Left lung (tissue), 10 donors: ENCODE data around the gene KNCN. TPM values are rescaled to one million over a fixed set of nuclear protein-coding genes. Genes with fewer than 3 reads are reported as not detected.
A peak's percentile ranks its signal among the peaks of the same experiment; 100 is the strongest.

ENCODE experiments used
- ATAC-seq: fragments of 200-7000 bp; cut with Tn5 transposase; one replicate; pipeline ENCODE4 v1.9.1; 2020; ENCODE audit warnings: moderate library complexity
- DNase-seq, 4 donors: peaks; one replicate each; pipeline ENCODE4 v3.0.0-alpha.2; 2013 to 2020
- H3K27ac ChIP-seq, 2 donors: fragments of 200-600 bp; sonication (generic) in 1 of 2; one replicate each; pipeline versions ENCODE4 v1.5.0 to v1.8.0; 2020 to 2021
- H3K27me3 ChIP-seq, 2 donors: fragments of 200-600 bp; sonication (generic) in 1 of 2; one replicate each; pipeline versions ENCODE4 v1.5.0 to v1.8.0; 2020 to 2021
- H3K36me3 ChIP-seq, 2 donors: fragments of 200-600 bp; sonication (generic) in 1 of 2; one replicate each; pipeline versions ENCODE4 v1.5.0 to v1.8.0; 2020 to 2021
- H3K4me1 ChIP-seq, 2 donors: fragments of 200-600 bp; one replicate each; pipeline ENCODE4 v1.8.0; 2021
- H3K4me3 ChIP-seq, 2 donors: fragments of 200-600 bp; sonication (generic) in 1 of 2; one replicate each; pipeline versions ENCODE4 v1.5.0 to v1.8.0; 2020 to 2021; ENCODE audit warnings: mild to moderate bottlenecking in 1 of 2
- H3K9me3 ChIP-seq, 2 donors: fragments of 200-600 bp; sonication (generic) in 1 of 2; one replicate each; pipeline versions ENCODE4 v1.5.0 to v1.8.0; 2020 to 2021
- CTCF ChIP-seq, 2 donors: fragments of 200-600 bp; sonication (generic) in 1 of 2; IDR thresholded peaks; one replicate each; pipeline versions ENCODE4 v1.5.0 to v1.8.0; 2021; ENCODE audit warnings: antibody characterized with exemption in 2 of 2
- intact Hi-C, 2 donors: fragments of 100-400 bp; cut with DNase I; formaldehyde crosslinking; loops; one replicate each; pipeline versions ENCODE4 v1.11.2 to v1.14.2; 2022
- polyA plus RNA-seq, 6 donors: library from polyadenylated mRNA; unstranded; fragments of 120-200 nt; gene quantifications; one replicate each; pipeline ENCODE4 v1.2.1, GENCODE V29; 2013; ENCODE audit not compliant: insufficient read length in 6 of 6
- total RNA-seq, 2 donors: library from RNA; stranded (reverse); fragmentation: NEBNext Ultra II Directional; extraction: Animal tissue kit (Norgen Biotek cat#: 25700); gene quantifications; one replicate each; pipeline ENCODE4 v1.2.1, GENCODE V29; 2021
- donor health status: DM: no; HTN: yes; CAD: no.
- donor health status: DM: no; HTN: no; CAD: no.

The KNCN gene
- total and polyA plus RNA-seq, 8 donors = 0.07 to 0.34 (median 0.20) TPM; not detected in 5

GRCh38 chr1:46571691-46572225 is 20.3 kb upstream of the KNCN start:
- no peak for ATAC-seq
- intact Hi-C loops = no loop called here
- Histone ChIP-seq H3K36me3 (peaks cover 0 to 97% of the 10 kb centered on the region in 2 donors), H3K27ac (no peak overlapping the region), H3K4me3 (no peak overlapping the region), H3K4me1 (no peaks in the 10 kb centered on the region), H3K9me3 (no peaks in the 10 kb centered on the region), H3K27me3 (no peaks in the 10 kb centered on the region)
- no peak for TF ChIP-seq CTCF (IDR thresholded peaks at IDR 0.05)
- DNase-seq = no peak

GRCh38 chr1:46569884-46570725 is 18.7 kb upstream of the KNCN start:
- Histone ChIP-seq H3K4me1 (no peaks in the 10 kb centered on the region), H3K36me3 (peaks cover 0 to 97% of the 10 kb centered on the region in 2 donors), H3K4me3 (no peak overlapping the region), H3K9me3 (no peaks in the 10 kb centered on the region), H3K27ac (no peak overlapping the region), H3K27me3 (no peaks in the 10 kb centered on the region)
- DNase-seq (peak in 2 of 4 donors; percentile 25 to 56), ATAC-seq (no peak)
- intact Hi-C loops = no loop called here
- no peak for TF ChIP-seq CTCF (IDR thresholded peaks at IDR 0.05)

GRCh38 chr1:46569116-46569515 is 17.7 kb upstream of the KNCN start:
- Histone ChIP-seq H3K36me3 (peaks cover 0 to 97% of the 10 kb centered on the region in 2 donors), H3K4me1 (no peaks in the 10 kb centered on the region), H3K4me3 (no peak overlapping the region), H3K27ac (no peak overlapping the region), H3K27me3 (no peaks in the 10 kb centered on the region), H3K9me3 (no peaks in the 10 kb centered on the region)
- DNase-seq = no peak
- no peak for TF ChIP-seq CTCF (IDR thresholded peaks at IDR 0.05)
- intact Hi-C loops = no loop called here
- no peak for ATAC-seq

GRCh38 chr1:46568461-46568891 is 17.0 kb upstream of the KNCN start:
- DNase-seq (no peak), ATAC-seq (no peak)
- peaks cover 0 to 97% of the 10 kb centered on the region in 2 donors for H3K36me3 ChIP-seq

More at GRCh38 chr1:46568461-46568891, 17.0 kb upstream of the KNCN start:
- H3K4me1 ChIP-seq = no peaks in the 10 kb centered on the region
- no peak overlapping the region for H3K4me3 ChIP-seq
- H3K9me3 ChIP-seq = no peaks in the 10 kb centered on the region
- H3K27ac ChIP-seq = no peak overlapping the region
- intact Hi-C loops = no loop called here
- no peaks in the 10 kb centered on the region for H3K27me3 ChIP-seq
- TF ChIP-seq CTCF (IDR thresholded peaks at IDR 0.05) = no peak
